Choroid plexus epithelial cell (primary cell): ENCODE data around the gene TCF7L1.
"Not testable (repeated sequence)": the region's sequence is repeated elsewhere in the genome, so short reads cannot be mapped to it uniquely, and the experiment has no call there.

Source experiments
- DNase-seq: peaks from one replicate; pipeline ENCODE4 v3.0.0-alpha.2; 2010; ENCODE audit warnings: low read depth
- H3K4me3 ChIP-seq: 2 replicates; pipeline ENCODE4 v1.5.1; 2011; ENCODE audit warnings: low read depth, mild to moderate bottlenecking, control low read depth, low read length, moderate library complexity
- TF ChIP-seq, protein P1 (sequence below): conservative IDR thresholded peaks from 2 replicates; pipeline ENCODE4 v1.5.1; 2011; ENCODE audit warnings: low read depth, mild to moderate bottlenecking, control low read depth, inconsistent platforms, low read length, moderate library complexity

Gene TCF7L1

DNA sequence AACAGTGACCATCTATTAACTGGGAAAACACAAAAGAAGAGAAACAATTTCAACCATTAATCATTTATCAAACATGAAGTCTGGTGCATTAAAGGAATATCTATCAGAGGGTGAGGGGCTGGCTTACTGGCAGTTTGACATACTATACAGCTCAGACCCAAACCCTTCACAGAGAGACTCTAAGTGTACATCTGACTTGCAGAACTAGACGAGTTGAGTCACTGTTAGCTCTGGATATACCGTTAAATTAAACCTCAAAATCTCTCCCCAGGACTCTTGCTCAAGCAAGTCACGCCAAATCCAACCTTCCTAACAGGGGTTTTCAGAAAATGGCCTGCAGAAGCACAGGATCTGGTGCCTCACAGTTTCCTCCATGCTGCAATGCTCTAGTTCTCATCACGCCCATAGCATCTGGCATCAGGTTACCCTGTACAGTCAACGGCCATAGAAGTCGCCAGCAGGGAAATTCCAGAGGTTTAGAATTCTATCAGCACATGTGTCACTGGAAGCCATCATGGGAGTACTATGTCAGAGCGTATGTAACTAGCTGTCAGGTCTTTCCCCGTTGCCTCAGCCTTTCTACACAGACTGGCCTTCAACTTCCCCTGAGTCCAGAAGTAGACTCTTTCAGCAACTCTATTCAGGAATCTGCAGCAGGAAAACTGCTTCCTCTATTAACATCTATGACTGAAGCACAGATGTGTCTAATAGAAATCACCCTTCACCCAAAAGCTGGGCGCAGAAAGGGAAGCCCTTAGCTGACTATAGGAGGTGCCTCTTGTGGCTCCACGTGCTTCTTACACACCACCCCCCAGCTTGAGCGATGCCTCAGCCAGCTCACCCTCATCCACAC, 185.3 kb downstream of the TCF7L1 start:
- no peak overlapping the region for H3K4me3 ChIP-seq
- TF ChIP-seq, protein P1, sequence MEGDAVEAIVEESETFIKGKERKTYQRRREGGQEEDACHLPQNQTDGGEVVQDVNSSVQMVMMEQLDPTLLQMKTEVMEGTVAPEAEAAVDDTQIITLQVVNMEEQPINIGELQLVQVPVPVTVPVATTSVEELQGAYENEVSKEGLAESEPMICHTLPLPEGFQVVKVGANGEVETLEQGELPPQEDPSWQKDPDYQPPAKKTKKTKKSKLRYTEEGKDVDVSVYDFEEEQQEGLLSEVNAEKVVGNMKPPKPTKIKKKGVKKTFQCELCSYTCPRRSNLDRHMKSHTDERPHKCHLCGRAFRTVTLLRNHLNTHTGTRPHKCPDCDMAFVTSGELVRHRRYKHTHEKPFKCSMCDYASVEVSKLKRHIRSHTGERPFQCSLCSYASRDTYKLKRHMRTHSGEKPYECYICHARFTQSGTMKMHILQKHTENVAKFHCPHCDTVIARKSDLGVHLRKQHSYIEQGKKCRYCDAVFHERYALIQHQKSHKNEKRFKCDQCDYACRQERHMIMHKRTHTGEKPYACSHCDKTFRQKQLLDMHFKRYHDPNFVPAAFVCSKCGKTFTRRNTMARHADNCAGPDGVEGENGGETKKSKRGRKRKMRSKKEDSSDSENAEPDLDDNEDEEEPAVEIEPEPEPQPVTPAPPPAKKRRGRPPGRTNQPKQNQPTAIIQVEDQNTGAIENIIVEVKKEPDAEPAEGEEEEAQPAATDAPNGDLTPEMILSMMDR, result no peak
- DNase-seq, result peak; percentile 76

- TF ChIP-seq, protein P1, result no peak
- DNase-seq, result no peak
- H3K4me3 ChIP-seq, result no peak overlapping the region
These were observed 186.6 kb downstream of the TCF7L1 start for GRCh38 chr2:85319796-85320195.

- no peak overlapping the region for H3K4me3 ChIP-seq
These were observed 190.3 kb downstream of the TCF7L1 start for GRCh38 chr2:85323351-85323987.

DNA sequence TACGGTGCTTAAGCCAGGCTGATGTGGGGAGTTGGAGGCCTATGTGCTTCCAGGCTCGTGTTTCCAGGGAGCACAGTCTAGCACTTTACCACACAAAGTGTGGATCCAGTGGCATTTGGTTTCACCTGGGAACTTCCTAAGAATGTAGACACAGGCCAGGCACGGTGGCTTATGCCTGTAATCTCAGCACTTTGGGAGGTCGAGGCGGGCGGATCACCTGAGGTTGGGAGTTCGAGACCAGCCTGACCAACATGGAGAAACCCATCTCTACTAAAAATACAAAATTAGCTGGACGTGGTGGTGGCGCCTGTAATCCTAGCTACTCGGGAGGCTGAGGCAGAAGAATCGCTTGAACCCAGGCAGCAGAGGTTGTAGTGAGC, 190.8 kb downstream of the TCF7L1 start:
- not testable (repeated sequence) for DNase-seq, H3K4me3 ChIP-seq

More at GRCh38 chr2:85323351-85323987, 190.3 kb downstream of the TCF7L1 start:
- TF ChIP-seq, protein P1, result no peak
- no peak for DNase-seq

- DNase-seq, result peak; percentile 49
- TF ChIP-seq, protein P1, result no peak
- peak overlapping the region; percentile 91 for H3K4me3 ChIP-seq
These were observed 191.7 kb downstream of the TCF7L1 start for GRCh38 chr2:85324639-85325465.

- TF ChIP-seq, protein P1, result no peak
- peak overlapping the region; percentile 91 for H3K4me3 ChIP-seq
These were observed 192.2 kb downstream of the TCF7L1 start for GRCh38 chr2:85325466-85325811.

More at GRCh38 chr2:85325466-85325811, 192.2 kb downstream of the TCF7L1 start:
- DNase-seq, result no peak
